ENCODE measurements around the gene BHLHE40.

BHLHE40 gene

GRCh38 chr3:5010706-5011554 is 31.7 kb downstream of the BHLHE40 start:
- no peak for TF ChIP-seq CTCF (IDR thresholded peaks at IDR 0.05; ENCODE audit: insufficient read depth, missing control alignments)
- no peak for DNase-seq (ENCODE audit: insufficient read length, low spot score)
- no peak for FAIRE-seq

GRCh38 chr3:5011555-5012256 is 32.5 kb downstream of the BHLHE40 start:
- FAIRE-seq (no peak), DNase-seq (ENCODE audit: insufficient read length, low spot score) (no peak)
- no peak for TF ChIP-seq CTCF (IDR thresholded peaks at IDR 0.05; ENCODE audit: insufficient read depth, missing control alignments)

GRCh38 chr3:5012367-5012766 is 33.1 kb downstream of the BHLHE40 start:
- no peak for TF ChIP-seq CTCF (IDR thresholded peaks at IDR 0.05; ENCODE audit: insufficient read depth, missing control alignments)
- FAIRE-seq (no peak), DNase-seq (ENCODE audit: insufficient read length, low spot score) (no peak)

GRCh38 chr3:5013021-5013906 is 34.0 kb downstream of the BHLHE40 start:
- no peak for DNase-seq (ENCODE audit: insufficient read length, low spot score)
- no peak for FAIRE-seq
- TF ChIP-seq CTCF (IDR thresholded peaks at IDR 0.05; ENCODE audit: insufficient read depth, missing control alignments): no peak

GRCh38 chr3:5014391-5014790 is 35.2 kb downstream of the BHLHE40 start:
- FAIRE-seq: no peak
- no peak for TF ChIP-seq CTCF (IDR thresholded peaks at IDR 0.05; ENCODE audit: insufficient read depth, missing control alignments)
- DNase-seq (ENCODE audit: insufficient read length, low spot score): no peak

DNA sequence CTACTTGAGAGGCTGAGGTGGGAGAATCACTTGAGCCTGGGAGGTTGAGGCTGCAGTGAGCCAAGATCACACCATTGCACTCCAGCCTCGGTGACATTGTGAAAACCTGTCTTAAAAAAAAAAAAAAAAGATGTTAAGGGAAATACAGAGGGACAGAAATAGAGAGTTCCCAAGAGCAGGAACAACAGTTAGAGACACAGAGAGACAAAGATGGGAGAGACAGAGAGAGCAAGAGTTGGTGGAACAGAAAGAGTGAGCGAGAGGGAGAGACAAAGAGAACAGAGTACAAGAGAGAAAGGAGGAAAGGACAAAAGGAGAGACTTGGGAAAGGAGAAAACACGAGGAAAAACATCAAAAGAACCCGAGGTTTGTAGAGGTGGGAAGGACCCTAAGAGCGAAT is 35.8 kb downstream of the BHLHE40 start:
- FAIRE-seq: no peak
- no peak for TF ChIP-seq CTCF (IDR thresholded peaks at IDR 0.05; ENCODE audit: insufficient read depth, missing control alignments)
- no peak for DNase-seq (ENCODE audit: insufficient read length, low spot score)
